IMR-90 (cell line): ENCODE data around the gene CYTH1. TPM values are rescaled to one million over a fixed set of nuclear protein-coding genes. Genes with fewer than 3 reads are reported as not detected.

ENCODE experiments used
- ATAC-seq: fragments of 200-7000 bp; cut with Tn5 transposase; 2 replicates; pipeline ENCODE4 v1.9.1; 2020; ENCODE audit warnings: low read depth, mild to moderate bottlenecking, moderate library complexity
- BruUV-seq: library from RNA; stranded (reverse); fragments of 400-500 nt; replicated peaks from 2 replicates; lab custom pipeline; 2021; lab: Mats Ljungman, UMichigan
- CTCF ChIA-PET: fragments of 300-600 bp; formaldehyde crosslinking; extraction: SDS; loops from one replicate; lab custom pipeline; 2021; ENCODE audit warnings: antibody characterized with exemption; lab: Yijun Ruan, JAX
- POLR2A ChIA-PET: fragments of 300-600 bp; sonication (Branson Sonifier 250); formaldehyde crosslinking; loops from one replicate; lab custom pipeline; 2022; ENCODE audit warnings: antibody characterized with exemption; ENCODE audit not compliant: unreplicated experiment; lab: Charles Lee
- DNase-seq: peaks from one replicate; pipeline ENCODE4 v3.0.0; 2013
- H2AFZ ChIP-seq: replicated peaks from 2 replicates; pipeline ENCODE3; 2013; ENCODE audit warnings: low read length, mild to moderate bottlenecking; ENCODE audit not compliant: poor library complexity
- H2AK5ac ChIP-seq: 2 replicates; pipeline ENCODE4 v1.6.1; 2013; ENCODE audit warnings: low read depth, low read length, inconsistent platforms
- H2AK9ac ChIP-seq: replicated peaks from 2 replicates; pipeline ENCODE3; 2013; ENCODE audit warnings: mild to moderate bottlenecking, low read depth, low read length, moderate library complexity; ENCODE audit not compliant: poor library complexity
- H2BK120ac ChIP-seq: 2 replicates; pipeline ENCODE4 v1.6.1; 2013; ENCODE audit warnings: low read depth, low read length, inconsistent platforms
- H2BK15ac ChIP-seq: 3 replicates; pipeline ENCODE4 v1.6.1; 2013; ENCODE audit warnings: low read depth, low read length, inconsistent platforms
- H2BK20ac ChIP-seq: 2 replicates; pipeline ENCODE4 v1.6.1; 2013; ENCODE audit warnings: low read depth, mild to moderate bottlenecking, inconsistent platforms, low read length, moderate library complexity
- H2BK5ac ChIP-seq: 2 replicates; pipeline ENCODE4 v1.6.1; 2013; ENCODE audit warnings: mild to moderate bottlenecking, low read depth, low read length, inconsistent platforms; ENCODE audit not compliant: poor library complexity, severe bottlenecking
- H3K14ac ChIP-seq: replicated peaks from 2 replicates; pipeline ENCODE4 v1.6.1; 2013; ENCODE audit warnings: low read depth, low read length, inconsistent platforms
- H3K18ac ChIP-seq: 2 replicates; pipeline ENCODE4 v1.6.1; 2013; ENCODE audit warnings: low read depth, low read length, control low read depth
- H3K23ac ChIP-seq: 2 replicates; pipeline ENCODE4 v1.6.1; 2013; ENCODE audit warnings: low read depth, low read length, inconsistent platforms
- H3K27ac ChIP-seq: 2 replicates; pipeline ENCODE4 v1.5.1; 2013; ENCODE audit warnings: mild to moderate bottlenecking, control low read depth, low read length; ENCODE audit not compliant: insufficient read depth
- H3K27me3 ChIP-seq: 2 replicates; pipeline ENCODE4 v1.6.1; 2013; ENCODE audit warnings: low read length; ENCODE audit not compliant: control insufficient read depth, insufficient read depth
- H3K36me3 ChIP-seq: 2 replicates; pipeline ENCODE4 v1.6.1; 2013; ENCODE audit warnings: low read length, mixed read lengths; ENCODE audit not compliant: control insufficient read depth, insufficient read depth
- H3K4ac ChIP-seq: 2 replicates; pipeline ENCODE4 v1.6.1; 2013; ENCODE audit warnings: low read depth, low read length, inconsistent platforms
- H3K4me1 ChIP-seq: 2 replicates; pipeline ENCODE4 v1.6.1; 2013; ENCODE audit warnings: low read length, mixed read lengths; ENCODE audit not compliant: control insufficient read depth, insufficient read depth
- H3K4me2 ChIP-seq: 2 replicates; pipeline ENCODE4 v1.6.1; 2013; ENCODE audit warnings: low read depth, mild to moderate bottlenecking, control low read depth, low read length, moderate library complexity
- H3K4me3 ChIP-seq: 2 replicates; pipeline ENCODE4 v1.5.1; 2013; ENCODE audit warnings: low read depth, mild to moderate bottlenecking, control low read depth, low read length, moderate library complexity; ENCODE audit not compliant: insufficient read depth
- H3K56ac ChIP-seq: 2 replicates; pipeline ENCODE4 v1.6.1; 2013; ENCODE audit warnings: low read length, inconsistent platforms; ENCODE audit not compliant: insufficient read depth; ENCODE audit errors: extremely low read depth
- H3K79me1 ChIP-seq, 2 experiments: 2 replicates each; pipeline ENCODE4 v1.6.1; 2013; ENCODE audit warnings: low read length in 2 of 2, inconsistent platforms in 1 of 2, low read depth in 1 of 2
- H3K9ac ChIP-seq: 2 replicates; pipeline ENCODE4 v1.6.1; 2013; ENCODE audit warnings: low read depth, low read length, control low read depth
- H3K9me1 ChIP-seq: 2 replicates; pipeline ENCODE4 v1.6.1; 2013; ENCODE audit warnings: low read length, inconsistent platforms; ENCODE audit not compliant: insufficient read depth
- H3K9me3 ChIP-seq: 2 replicates; pipeline ENCODE4 v1.6.1; 2013; ENCODE audit warnings: low read length; ENCODE audit not compliant: control insufficient read depth, insufficient read depth
- H4K20me1 ChIP-seq: 2 replicates; pipeline ENCODE4 v1.6.1; 2013; ENCODE audit warnings: low read length, inconsistent platforms; ENCODE audit not compliant: insufficient read depth
- H4K5ac ChIP-seq: 2 replicates; pipeline ENCODE4 v1.6.1; 2013; ENCODE audit warnings: mild to moderate bottlenecking, low read depth, low read length, control low read depth
- H4K8ac ChIP-seq, 2 experiments: 2 replicates each; pipeline ENCODE4 v1.6.1; 2013; ENCODE audit warnings: low read depth in 2 of 2, low read length in 2 of 2, control low read depth in 1 of 2, inconsistent platforms in 1 of 2
- H4K91ac ChIP-seq: 2 replicates; pipeline ENCODE4 v1.6.1; 2013; ENCODE audit warnings: low read depth, low read length, inconsistent platforms; ENCODE audit not compliant: insufficient read depth
- BHLHE40 ChIP-seq: fragments of 150-350 bp; IDR thresholded peaks from 2 replicates; pipeline ENCODE4 v1.6.1; 2016; ENCODE audit warnings: mild to moderate bottlenecking, low read depth, low read length
- CEBPB ChIP-seq: IDR thresholded peaks from 2 replicates; pipeline ENCODE4 v1.6.1; 2012; ENCODE audit warnings: low read depth, low read length, improper control_type of control experiment
- CHD1 ChIP-seq: IDR thresholded peaks from 2 replicates; pipeline ENCODE4 v1.6.1; 2012; ENCODE audit warnings: low read depth, low read length, improper control_type of control experiment
- CTCF ChIP-seq: conservative IDR thresholded peaks from 2 replicates; pipeline ENCODE4 v1.5.1; 2012; ENCODE audit warnings: mild to moderate bottlenecking, low read depth, low read length, improper control_type of control experiment
- ELK1 ChIP-seq: fragments of 150-350 bp; IDR thresholded peaks from 2 replicates; pipeline ENCODE4 v1.6.1; 2016; ENCODE audit warnings: low read depth, mild to moderate bottlenecking, low read length, moderate library complexity, borderline replicate concordance
- FOS ChIP-seq: fragments of 150-350 bp; IDR thresholded peaks from 2 replicates; pipeline ENCODE4 v1.6.1; 2016; ENCODE audit warnings: low read depth, low read length
- MAFK ChIP-seq: IDR thresholded peaks from 2 replicates; pipeline ENCODE4 v1.6.1; 2012; ENCODE audit warnings: low read depth, low read length, improper control_type of control experiment
- MAZ ChIP-seq: IDR thresholded peaks from 2 replicates; pipeline ENCODE4 v1.6.1; 2012; ENCODE audit warnings: low read depth, mild to moderate bottlenecking, low read length, improper control_type of control experiment, moderate library complexity, borderline replicate concordance
- MXI1 ChIP-seq: IDR thresholded peaks from 2 replicates; pipeline ENCODE4 v1.6.1; 2012; ENCODE audit warnings: low read depth, mild to moderate bottlenecking, low read length, moderate library complexity, borderline replicate concordance
- NFE2L2 ChIP-seq: fragments of 150-350 bp; IDR thresholded peaks from 2 replicates; pipeline ENCODE4 v1.6.1; 2016; ENCODE audit warnings: low read depth, mild to moderate bottlenecking, low read length
- POLR2A ChIP-seq: IDR thresholded peaks from 2 replicates; pipeline ENCODE4 v1.6.1; 2012; ENCODE audit warnings: mild to moderate bottlenecking, low read depth, low read length
- RAD21 ChIP-seq: IDR thresholded peaks from 2 replicates; pipeline ENCODE4 v1.6.1; 2012; ENCODE audit warnings: low read length, improper control_type of control experiment
- RCOR1 ChIP-seq: IDR thresholded peaks from 2 replicates; pipeline ENCODE4 v1.6.1; 2012; ENCODE audit warnings: mild to moderate bottlenecking, low read length, improper control_type of control experiment; ENCODE audit not compliant: insufficient replicate concordance
- RFX5 ChIP-seq: IDR thresholded peaks from 2 replicates; pipeline ENCODE4 v1.8.0; 2012; ENCODE audit warnings: low read depth, mild to moderate bottlenecking, low read length, moderate library complexity
- SMC3 ChIP-seq: fragments of 150-350 bp; IDR thresholded peaks from 2 replicates; pipeline ENCODE4 v1.6.1; 2016; ENCODE audit warnings: low read depth, mild to moderate bottlenecking, antibody characterized with exemption, low read length, moderate library complexity
- WGBS, 2 experiments: methylation state at CpG; one replicate each; pipeline versions ENCODE4 v1.1.5 to v1.1.7; 2013; ENCODE audit warnings: missing lambda C conversion rate in 2 of 2; ENCODE audit not compliant: insufficient read length in 1 of 2; ENCODE audit errors: extremely low coverage in 2 of 2; 5-methylcytosine and 5-hydroxymethylcytosine counted together
- dilution Hi-C: fragments of 300-500 bp; cut with HindIII; formaldehyde crosslinking; loops from one replicate; pipeline ENCODE4 v1.14.3; 2018; ENCODE audit warnings: low sequenced_read_pairs; ENCODE audit not compliant: unreplicated experiment
- in situ Hi-C: fragments of 300-500 bp; cut with MboI; formaldehyde crosslinking; loops from 3 replicates; pipeline ENCODE4 v1.14.3; 2019; ENCODE audit warnings: low sequenced_read_pairs, inconsistent platforms, mixed read lengths
- intact Hi-C: fragments of 100-400 bp; cut with micrococcal nuclease; formaldehyde crosslinking; loops from 2 replicates; pipeline ENCODE4 v1.10.0; 2022
- polyA plus RNA-seq, 3 experiments: library from polyadenylated mRNA; depleted of rRNA; stranded (reverse); fragments of >200 nt; gene quantifications; 2 replicates each; pipeline ENCODE4 v1.2.3, GENCODE V29; 2012; ENCODE audit warnings: low replicate concordance in 1 of 3
- total RNA-seq: library from RNA; depleted of rRNA; stranded (reverse); fragments of >200 nt; gene quantifications from 2 replicates; pipeline ENCODE4 v1.2.3, GENCODE V29; 2012
- TF ChIP-seq, protein P1 (sequence below): fragments of 150-350 bp; IDR thresholded peaks from 2 replicates; pipeline ENCODE4 v1.6.1; 2017; ENCODE audit warnings: mild to moderate bottlenecking, antibody characterized with exemption, low read length, low read depth

CYTH1 gene
- total and polyA plus RNA-seq, 2 of the 4 experiments (the other 2 are of a cell fraction) = 7.9 to 12.4 TPM

GRCh38 chr17:78714534-78714933 is 67.5 kb downstream of the CYTH1 start:
- CTCF ChIA-PET = no interaction called here
- no CpG with 5 or more reads among the region's 4 CpGs for WGBS, 2 experiments
- intact Hi-C loops = no loop called here

More at GRCh38 chr17:78714534-78714933, 67.5 kb downstream of the CYTH1 start:
- H3K18ac ChIP-seq = no peak overlapping the region
- H4K5ac ChIP-seq = no peak overlapping the region
- H3K9me3 ChIP-seq = no peaks in the 10 kb centered on the region
- H3K4me2 ChIP-seq = no peak overlapping the region
- no peak overlapping the region for H3K14ac ChIP-seq
- H4K8ac ChIP-seq = no peak overlapping the region
- H4K91ac ChIP-seq = no peak overlapping the region
- H2BK120ac ChIP-seq = no peak overlapping the region
- H3K27me3 ChIP-seq = no peaks in the 10 kb centered on the region
- H3K4ac ChIP-seq = no peak overlapping the region
- H2AFZ ChIP-seq = no peak overlapping the region
- no peak overlapping the region for H3K4me3 ChIP-seq
- in situ Hi-C loops = no loop called here
- dilution Hi-C loops = no loop called here
- H3K79me1 ChIP-seq = peaks cover 33 to 43% of the 10 kb centered on the region in 2 experiments
- no peak overlapping the region for H2AK9ac ChIP-seq
- no peak overlapping the region for H3K23ac ChIP-seq
- H3K36me3 ChIP-seq = no peaks in the 10 kb centered on the region
- peaks cover 9% of the 10 kb centered on the region for H3K4me1 ChIP-seq
- peaks cover 3% of the 10 kb centered on the region; the same call in 1 of the 2 replicates for H3K9me1 ChIP-seq
- BruUV-seq = no TSS peak
- H3K56ac ChIP-seq = no peak overlapping the region
- DNase-seq (no peak), ATAC-seq (no peak)
- POLR2A ChIA-PET = no interaction called here
- H2AK5ac ChIP-seq = peak overlapping the region; percentile 32; the same call in 1 of the 2 replicates
- H3K27ac ChIP-seq = no peak overlapping the region
- TF ChIP-seq MAZ (no peak), SMC3 (no peak), NFE2L2 (no peak), RCOR1 (no peak), CHD1 (no peak), CTCF (no peak), FOS (no peak), RAD21 (no peak), CEBPB (no peak), MAFK (no peak), BHLHE40 (no peak), MXI1 (no peak), ELK1 (no peak), RFX5 (no peak), POLR2A (no peak)
- TF ChIP-seq, protein P1, sequence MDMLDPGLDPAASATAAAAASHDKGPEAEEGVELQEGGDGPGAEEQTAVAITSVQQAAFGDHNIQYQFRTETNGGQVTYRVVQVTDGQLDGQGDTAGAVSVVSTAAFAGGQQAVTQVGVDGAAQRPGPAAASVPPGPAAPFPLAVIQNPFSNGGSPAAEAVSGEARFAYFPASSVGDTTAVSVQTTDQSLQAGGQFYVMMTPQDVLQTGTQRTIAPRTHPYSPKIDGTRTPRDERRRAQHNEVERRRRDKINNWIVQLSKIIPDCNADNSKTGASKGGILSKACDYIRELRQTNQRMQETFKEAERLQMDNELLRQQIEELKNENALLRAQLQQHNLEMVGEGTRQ = no peak
- H2BK15ac ChIP-seq = no peak overlapping the region
- peaks cover 31% of the 10 kb centered on the region for H4K20me1 ChIP-seq
- H3K9ac ChIP-seq = no peak overlapping the region
- H2BK5ac ChIP-seq = no peak overlapping the region
- H2BK20ac ChIP-seq = no peak overlapping the region
